Activated T-helper 1 cell treated with Interleukin-2 at 50 U/mL for 16 hours (primary cell): ENCODE results near the gene TCTN3.
"Not testable (repeated sequence)": the region's sequence is repeated elsewhere in the genome, so short reads cannot be mapped to it uniquely, and the experiment has no call there.

Source experiments
- DNase-seq: peaks from one replicate; pipeline ENCODE4 v3.0.0-alpha.2; 2020; ENCODE audit warnings: low read depth

TCTN3 gene

DNA sequence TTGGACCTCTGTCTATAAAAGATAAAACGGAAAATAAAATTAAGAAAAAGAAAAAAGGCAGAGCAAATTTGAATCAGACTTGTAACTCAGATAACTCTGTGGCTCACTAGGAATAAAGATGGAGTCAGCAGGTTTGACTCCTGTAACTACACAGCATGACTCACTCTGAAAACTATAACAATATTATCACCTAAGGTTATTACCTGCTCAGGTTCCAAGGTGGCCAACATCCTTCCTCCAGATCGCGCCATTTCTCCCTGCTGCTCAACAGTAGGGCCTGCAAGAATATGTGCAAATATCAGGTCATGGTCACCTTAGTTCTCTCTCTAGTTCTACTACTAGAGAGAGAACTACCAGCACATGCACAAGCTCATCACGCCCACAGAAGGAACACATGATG is 67.2 kb downstream of the TCTN3 start:
- DNase-seq = no peak

DNA sequence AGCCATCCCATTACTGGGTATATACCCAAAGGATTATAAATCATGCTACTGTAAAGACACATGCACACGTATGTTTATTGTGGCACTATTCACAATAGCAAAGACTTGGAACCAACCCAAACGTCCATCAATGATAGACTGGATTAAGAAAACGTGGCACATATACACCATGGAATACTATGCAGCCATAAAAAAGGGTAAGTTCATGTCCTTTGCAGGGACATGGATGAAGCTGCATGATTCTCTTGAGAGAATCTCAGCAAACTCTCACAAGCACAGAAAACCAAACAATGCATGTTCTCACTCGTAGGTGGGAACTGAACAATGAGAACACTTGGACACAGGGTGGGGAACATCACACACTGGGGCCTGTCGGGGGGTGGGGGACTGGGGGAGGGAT is 73.3 kb downstream of the TCTN3 start:
- DNase-seq = not testable (repeated sequence)

DNA sequence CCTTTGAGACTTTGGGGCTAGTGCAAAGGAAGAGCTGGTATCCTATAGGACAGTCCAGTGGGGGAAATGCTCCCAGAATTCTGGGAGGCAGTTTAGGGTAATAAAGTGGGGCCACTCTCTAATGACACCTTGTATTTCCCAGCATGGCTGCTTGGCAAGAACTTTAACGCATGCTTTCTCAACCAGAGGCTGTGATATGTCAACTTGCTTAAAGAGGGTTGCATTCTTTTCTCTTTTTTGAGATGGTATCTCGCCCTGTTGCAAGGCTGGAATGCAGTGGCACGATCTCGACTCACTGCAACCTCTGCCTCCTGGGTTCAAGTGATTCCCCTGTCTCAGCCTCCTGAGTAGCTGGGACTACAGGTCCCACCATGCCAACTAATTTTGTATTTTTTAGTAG is 75.6 kb downstream of the TCTN3 start:
- DNase-seq = no peak

- no peak for DNase-seq
Measured at GRCh38 chr10:95616446-95616845, 77.3 kb downstream of the TCTN3 start.
